Activated T-helper 9 cell treated with anti-CD3 and anti-CD28 coated beads, Interleukin-2, amount 50 U/mL, for 16 hours (primary cell): ENCODE results near the gene ATP9A.
A peak's percentile ranks its signal among the peaks of the same experiment; 100 is the strongest.

Experiments
- DNase-seq: peaks from one replicate; pipeline ENCODE4 v3.0.0-alpha.2; 2020; ENCODE audit warnings: low read depth

The ATP9A gene

DNA sequence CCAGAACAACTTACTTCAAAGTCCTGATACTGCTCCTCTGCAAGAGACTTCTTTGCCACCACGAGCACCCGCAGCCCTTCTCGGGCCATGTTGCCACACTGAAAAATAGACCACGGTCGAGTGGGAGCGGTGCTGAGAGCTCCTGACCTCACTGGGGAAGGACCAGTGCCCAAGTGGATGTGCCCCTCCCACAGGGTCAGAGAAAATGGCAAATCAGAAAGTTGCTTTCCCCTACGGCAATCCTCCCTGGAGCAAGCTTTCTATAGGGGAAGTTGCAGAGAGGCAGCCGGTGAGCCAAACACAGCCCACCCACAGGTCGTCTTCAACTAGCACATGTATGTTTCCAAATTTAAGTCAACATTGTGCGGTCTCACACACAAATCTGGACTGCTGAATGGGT lies 140.6 kb downstream of the ATP9A start:
- DNase-seq = no peak

DNA sequence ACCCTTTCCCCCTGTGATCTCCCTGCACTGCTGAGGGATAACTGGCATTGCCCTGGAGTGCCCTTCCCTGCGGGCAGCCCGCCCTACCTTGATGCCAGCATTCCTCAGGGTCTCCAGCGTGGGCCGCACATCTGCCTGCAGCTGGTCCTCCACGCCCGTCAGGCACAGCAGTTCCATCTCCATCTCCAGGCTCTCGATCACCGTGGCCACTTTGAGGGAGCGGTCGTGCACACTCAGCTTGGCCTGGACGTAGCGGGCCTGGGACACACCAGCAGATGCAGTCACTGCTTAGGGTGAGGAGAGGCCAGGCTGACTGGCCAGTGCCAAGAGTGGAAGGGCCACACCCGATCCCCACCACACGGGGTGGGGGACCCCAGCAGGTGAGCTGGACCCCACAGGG lies 143.1 kb downstream of the ATP9A start:
- no peak for DNase-seq

DNA sequence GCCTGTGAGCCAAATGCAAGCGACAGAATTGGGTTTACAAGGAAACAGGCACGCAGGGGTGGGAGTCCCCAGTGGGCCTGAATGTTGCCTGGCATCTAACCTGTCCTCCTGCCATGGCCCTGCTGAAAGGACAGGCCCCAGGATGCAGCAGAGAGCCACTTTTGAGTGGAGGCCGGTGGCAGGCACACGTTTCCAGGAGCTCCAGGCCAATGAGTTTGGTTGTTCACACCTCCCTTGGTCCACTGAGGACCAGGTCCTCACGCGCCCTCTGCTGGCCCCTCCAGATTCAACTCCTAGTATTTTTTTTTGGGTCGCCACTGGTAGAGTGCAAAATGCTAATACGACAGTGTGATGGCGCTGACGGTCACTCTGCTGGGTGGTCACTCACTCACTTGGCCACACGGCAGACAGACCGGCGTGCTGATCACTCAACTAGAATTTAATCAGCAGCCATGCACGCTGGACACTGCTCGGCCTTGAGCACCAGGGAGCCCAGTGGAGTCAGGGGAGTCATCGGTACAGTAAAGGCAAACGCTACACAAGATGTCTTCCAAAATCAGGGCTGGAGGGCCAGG lies 143.9 kb downstream of the ATP9A start:
- peak; percentile 55 for DNase-seq

DNA sequence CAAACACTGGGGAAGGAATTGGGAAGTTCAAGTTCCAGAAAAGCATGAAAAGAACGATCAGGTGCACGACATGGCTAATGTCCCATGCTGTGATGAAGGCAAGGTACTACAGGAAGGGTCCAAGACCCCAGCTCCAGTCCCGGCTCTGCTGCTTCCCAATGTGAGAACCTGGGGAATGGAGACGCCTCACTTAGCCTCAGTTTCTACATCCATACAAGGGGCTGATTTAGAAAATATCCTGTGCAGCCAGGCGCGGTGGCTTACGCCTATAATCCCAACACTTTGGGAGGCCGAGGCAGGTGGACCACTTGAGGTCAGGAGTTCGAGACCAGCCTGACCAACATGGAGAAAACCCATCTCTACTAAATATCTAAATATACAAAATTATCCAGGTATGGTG lies 144.9 kb downstream of the ATP9A start:
- DNase-seq = no peak

DNA sequence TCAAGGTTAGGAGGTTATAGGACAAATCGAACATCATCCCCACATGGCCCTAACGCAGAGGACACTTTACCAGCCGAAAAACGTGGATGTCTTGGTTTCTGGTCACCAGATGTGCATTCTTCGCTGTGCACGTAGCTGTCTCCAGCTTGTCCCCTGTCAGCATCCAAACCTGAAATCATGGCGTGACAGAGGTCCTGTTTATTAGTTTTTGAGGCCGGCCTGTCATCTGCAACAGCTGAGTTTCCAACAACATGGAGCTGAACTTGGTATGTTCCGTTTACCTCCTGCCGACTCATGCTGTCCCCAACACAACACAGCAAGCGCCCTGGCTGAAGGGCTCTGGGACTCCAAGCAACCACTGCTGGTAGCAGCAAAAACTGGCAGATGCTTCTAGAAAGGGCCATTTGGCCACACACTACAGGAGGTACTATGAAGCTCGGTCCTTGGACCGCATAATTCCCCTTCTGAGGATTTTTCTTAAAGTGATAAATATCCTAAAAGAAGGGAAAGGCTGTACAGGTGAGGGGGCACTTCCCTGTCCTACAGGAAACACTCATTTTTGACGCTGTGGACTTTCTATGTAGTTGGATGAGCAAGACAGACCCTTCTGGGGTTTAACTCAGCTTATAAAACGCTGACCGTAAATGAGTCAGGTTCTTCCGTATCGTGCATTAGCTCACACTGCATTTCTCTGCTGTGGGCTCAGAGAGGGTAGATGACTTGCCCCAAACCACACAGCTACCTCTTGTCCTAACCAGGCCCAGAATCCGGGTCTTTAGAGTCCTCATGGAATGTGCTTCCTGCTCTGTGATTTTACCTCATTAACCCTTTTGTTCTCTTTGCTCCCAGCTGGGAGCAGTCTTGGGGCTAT lies 146.0 kb downstream of the ATP9A start:
- DNase-seq = no peak

DNA sequence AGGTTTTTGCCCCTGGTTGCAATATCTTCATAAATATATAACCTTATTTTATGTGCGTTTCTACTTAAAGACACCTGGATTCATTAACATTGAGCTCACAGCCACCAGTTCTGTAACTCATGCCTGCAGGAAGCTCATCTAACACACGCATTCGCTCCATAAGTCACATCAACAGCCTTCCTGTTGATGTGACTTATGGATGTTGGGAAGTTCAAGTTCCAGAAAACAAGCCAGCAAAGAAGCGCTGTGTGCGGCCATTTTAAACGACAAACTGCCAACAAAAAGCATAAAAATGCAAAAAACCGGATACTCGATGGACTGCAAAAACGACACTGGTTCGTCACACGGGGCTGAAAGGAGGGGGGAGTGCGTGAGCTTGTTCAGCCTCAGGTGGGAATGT lies 147.8 kb downstream of the ATP9A start:
- no peak for DNase-seq

DNA sequence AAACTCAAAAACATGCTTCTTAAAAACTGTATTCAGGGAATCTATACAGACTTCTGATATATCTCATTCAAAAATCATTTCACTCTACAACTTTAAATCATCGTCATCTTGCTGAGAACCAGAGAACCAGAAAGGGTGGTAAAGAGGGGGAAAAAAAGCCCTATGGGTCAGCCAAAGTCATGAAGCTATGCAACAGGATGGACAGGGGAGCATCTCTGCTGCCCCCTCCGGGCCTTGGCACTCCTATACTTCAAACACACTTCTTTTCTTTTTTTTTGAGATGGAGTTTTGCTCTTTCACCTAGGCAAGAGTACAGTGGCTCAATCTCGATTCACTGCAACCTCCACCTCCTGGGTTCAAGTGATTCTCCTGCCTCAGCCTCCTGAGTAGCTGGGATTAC lies 152.1 kb downstream of the ATP9A start:
- DNase-seq = no peak

DNA sequence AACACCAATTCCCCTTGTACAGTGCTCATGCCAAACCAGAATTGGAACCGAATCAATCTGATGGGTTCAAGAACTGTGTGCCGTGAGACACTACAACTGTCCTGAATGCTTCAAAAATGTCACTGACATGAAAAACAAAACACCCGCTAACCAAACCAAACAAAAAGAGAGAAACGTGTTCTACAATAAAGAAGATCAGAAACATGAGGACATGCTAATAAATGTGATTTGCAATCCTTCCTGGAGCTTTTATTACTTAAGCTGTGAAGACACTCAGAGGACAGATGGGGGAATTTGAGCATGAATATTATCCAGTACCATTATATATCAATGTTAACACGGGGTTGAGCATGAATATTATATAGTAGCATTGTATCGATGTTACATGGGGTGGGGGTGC lies 153.5 kb downstream of the ATP9A start:
- DNase-seq = no peak

DNA sequence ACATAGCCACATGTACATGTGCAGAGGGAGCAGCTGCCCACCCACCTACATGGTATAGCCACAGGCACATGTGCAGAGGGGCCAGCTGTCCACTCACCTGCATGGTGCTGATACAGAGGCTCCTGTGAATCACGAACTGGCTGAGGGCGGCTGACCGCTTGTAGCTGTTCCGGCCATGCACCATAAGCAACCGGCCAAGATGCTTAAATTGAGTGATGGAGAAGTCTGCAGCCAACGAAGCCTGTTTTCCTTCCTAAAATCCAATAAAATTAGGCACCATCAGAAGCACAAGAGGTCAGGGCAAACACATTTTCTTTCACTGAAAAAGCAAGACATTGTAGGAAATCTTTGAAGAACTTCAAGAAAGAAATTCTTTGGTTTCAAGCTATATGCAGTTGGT lies 154.6 kb downstream of the ATP9A start:
- no peak for DNase-seq

DNA sequence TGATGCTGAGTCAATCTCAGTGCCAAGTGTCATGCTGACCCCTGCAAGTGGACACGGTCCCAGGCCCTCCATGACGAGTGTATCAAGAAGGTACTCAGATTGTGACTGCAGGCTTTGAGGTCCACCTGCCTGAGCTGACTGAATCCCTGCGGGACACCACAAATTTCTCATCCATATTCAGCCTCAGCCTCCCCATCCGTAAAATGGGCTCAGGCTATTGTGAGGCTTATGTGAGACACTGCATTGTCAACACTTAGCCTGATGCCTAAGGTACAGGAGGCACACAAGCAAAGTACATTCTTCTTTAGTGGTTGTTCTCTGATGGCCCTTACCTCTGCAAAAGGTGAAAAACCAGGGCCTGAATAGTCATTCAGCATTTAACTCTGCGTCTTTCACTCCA lies 155.3 kb downstream of the ATP9A start:
- no peak for DNase-seq

DNA sequence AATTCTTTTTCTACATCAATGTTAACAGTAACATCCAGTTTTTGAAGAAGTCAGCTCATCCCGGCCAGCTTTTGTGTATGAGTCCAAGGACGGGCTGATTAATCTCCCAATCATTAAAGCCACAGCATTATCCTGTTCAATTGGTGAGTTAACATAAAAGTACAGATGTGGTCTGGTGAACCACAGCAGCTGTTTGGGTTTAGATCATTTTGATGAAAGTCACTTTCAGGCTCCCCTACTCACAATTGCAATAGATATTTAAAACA lies 156.6 kb downstream of the ATP9A start:
- no peak for DNase-seq

DNA sequence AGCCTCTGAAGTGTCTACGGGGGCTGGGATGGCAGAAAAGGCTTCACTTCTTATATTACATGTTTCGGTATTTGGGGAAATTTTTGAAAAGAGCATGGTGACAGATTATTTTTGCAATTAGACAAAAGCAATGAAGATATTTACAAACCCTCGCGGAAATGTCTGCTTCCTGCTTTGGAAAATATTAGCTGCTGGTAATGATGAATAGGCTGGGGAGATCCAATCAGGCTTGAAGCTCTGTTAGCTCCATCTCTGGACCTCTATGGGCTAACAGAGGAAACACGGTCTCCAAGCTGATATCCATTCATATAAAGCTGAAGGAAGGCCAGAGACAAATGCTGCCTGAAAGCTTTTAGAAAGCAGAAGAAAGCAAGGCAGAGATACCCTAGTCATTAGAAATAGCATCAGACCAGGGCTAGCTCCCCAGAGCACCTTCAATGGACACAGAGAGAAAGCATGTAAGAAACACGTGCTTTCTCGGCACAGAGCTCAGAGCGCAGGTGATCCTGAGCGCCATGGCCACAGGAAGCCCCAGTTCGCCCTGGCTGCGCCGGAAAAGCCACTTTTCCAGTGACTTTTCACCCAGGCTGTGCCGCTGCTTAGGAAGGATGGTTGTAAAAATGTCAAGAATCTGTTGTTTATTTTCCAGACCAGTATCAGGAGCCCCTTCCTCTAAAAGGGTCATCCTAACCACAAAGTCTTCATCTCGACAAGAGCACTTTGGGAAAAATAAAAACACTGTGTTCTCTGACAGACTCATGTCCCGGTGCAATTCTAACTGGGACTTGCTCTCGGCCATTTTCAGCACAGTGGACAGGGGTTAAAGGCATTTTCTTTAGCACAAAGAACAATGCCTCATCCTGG lies 157.2 kb downstream of the ATP9A start:
- no peak for DNase-seq

DNA sequence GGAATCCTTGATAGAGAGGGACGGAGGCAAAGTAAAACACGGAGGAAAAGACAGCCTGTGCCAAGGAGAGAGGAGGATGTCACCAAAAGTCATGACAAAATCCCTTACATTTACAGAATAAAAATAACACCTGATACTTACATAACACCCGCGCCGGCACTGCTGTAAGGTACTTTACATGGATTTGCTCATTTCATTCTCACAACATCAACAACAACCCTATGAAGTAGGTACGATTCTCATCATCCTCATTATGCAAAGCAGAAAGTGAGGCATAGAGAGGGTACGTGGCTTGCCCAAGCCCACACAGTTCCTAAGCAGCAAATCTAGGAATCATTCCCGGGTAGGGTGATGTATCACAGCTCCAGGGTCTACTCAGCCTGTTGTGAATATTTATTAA lies 158.1 kb downstream of the ATP9A start:
- DNase-seq = no peak

DNA sequence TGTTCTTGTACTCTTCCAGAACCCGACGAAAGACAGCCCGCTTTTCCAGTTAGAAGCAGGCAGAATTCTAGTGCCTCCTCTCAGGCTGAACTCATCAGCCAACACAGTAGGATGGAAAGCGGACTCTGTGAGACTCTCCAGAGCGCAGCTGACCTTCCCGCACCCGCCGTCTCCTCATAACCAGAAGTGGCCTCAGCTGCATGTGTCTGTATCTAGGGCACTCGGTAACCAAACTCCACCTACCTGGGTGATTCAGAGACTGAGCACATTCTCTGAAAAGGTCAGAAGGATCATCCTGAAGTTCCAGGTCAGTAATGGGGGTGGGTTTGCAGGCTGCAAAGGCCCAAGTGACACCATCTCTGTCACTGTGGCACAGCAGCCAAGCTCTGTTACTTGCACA lies 158.9 kb downstream of the ATP9A start:
- DNase-seq = no peak

DNA sequence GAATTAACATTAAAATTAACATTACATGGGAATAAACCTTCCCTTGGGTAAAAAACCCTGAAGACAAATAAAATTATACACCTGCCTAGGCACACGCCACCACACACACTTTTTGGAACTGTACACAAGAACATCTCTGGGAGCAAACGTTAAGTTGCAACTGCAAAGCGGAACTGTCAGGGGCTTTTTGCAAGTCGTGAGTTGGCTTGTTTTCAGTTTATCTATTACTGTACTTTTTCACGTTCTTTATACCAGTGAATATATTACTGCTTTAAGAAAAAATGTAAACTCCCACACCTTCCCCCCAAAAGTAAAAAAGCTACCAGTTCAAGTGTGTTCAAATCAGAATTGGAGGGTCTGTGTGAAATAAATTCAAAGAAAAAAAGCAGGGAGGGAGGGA lies 160.1 kb downstream of the ATP9A start:
- no peak for DNase-seq

DNA sequence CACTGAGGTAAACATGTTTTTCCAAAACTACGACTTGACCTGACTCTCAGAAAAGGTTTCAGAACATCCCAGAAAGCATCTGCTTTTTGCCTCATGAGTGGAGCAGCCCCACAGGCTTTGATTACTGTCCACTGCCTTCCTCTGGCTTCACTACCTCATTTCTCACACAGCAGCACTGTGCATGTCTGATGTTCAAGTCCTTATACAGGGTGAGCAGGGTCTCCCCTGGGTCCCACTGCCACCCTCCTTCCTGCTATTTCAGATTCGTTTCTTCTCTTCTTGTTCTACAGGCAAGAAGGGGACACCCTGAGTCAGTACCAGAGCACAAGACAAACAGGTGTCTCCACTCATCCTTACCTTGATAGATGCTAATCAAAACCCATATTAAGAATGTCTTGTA lies 161.0 kb downstream of the ATP9A start:
- no peak for DNase-seq

DNA sequence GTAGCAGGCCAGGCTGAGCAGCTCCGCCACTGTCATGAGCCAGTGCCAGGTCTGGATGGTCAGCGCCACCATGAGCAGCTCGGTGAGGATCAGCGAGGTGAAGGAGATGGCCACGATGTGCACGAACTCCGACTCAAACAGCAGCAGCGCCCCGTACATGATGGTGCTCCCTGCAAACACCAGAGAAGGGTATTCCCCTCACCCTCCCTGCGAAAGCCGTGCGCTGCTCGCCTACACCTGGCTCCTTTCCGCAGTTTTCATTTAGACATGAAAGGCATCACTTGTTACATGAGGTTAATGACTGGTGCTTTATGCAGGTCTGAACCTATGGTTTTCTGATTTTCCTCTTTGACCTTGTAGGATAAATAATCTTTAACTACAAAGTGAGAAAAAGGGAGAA lies 163.3 kb downstream of the ATP9A start:
- DNase-seq = no peak

DNA sequence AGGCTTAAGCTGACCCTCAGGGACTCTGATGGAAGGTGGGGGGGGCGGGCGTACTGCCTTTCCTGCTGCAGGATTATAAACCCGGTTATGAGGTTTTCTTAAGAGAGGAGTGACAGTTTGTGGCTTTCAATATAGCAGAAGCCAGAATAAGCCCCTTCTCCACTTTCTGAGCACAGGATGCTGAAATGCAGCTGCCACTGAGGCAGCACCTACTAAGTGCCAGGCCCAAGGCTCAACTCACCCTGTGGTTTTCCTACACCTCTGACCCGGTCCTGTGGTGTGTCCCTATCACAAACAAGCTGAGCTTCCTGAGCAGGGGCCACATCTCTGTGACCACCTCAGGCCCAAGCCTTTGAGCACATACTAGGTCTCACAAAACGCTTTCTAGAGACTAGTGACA lies 166.1 kb downstream of the ATP9A start:
- DNase-seq = no peak

DNA sequence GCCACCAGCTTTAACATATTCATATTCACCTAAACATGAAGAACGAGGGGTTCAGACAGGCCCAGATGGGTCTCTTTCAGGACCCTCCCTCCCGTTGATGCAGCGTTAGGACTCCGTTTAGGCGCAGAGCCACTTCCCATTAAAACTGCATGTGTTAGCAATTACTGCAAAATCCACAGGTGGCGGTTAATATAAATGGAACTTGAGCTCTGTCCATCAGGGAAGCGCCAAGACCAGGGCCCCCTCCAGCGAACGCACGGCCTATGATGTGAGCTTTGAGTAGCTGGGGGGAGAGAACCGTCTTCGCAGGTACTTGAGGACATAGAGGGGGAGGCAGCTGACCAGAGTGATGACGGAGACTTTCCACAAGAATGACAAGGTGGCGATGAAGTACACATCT lies 167.2 kb downstream of the ATP9A start:
- DNase-seq = no peak

DNA sequence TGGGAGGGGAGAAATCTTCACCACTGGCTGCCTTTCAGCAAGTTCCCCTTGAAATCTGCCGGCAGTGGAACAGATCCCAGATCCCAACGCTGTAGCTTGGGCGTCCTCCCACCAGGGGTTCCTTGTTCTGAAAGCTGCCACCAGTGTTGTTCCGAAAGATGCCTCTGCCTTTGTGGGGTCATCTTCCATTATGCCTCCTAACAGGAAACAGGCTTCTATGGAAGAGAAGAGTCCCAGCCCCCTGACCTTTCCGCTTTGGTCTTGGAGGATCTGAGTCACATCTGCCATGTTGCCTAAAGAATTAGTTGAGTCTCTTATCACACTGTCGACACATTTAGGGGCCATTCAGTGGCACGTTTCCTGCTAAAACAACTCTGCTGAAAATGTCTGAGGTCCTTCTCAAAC lies 168.2 kb downstream of the ATP9A start:
- no peak for DNase-seq

DNA sequence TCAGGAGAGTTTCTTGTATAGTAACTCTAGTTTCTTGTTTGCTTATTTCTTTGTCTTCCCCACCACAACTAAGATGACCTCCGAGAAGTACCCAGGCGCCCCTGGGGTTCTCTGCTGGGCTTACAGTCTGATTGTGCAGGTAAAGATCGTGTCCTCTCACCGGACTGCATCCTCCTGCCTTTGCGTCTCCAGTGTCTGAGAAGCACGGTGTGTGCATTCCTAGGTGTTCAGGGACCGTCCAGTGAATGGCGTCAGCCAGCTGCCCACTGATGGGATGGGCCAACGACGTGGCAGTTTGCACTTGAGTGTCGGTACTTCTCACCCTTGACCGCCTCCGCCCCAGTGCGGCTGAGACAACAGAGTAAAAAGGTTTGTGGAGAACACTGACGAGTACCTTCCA lies 169.6 kb downstream of the ATP9A start:
- no peak for DNase-seq

DNA sequence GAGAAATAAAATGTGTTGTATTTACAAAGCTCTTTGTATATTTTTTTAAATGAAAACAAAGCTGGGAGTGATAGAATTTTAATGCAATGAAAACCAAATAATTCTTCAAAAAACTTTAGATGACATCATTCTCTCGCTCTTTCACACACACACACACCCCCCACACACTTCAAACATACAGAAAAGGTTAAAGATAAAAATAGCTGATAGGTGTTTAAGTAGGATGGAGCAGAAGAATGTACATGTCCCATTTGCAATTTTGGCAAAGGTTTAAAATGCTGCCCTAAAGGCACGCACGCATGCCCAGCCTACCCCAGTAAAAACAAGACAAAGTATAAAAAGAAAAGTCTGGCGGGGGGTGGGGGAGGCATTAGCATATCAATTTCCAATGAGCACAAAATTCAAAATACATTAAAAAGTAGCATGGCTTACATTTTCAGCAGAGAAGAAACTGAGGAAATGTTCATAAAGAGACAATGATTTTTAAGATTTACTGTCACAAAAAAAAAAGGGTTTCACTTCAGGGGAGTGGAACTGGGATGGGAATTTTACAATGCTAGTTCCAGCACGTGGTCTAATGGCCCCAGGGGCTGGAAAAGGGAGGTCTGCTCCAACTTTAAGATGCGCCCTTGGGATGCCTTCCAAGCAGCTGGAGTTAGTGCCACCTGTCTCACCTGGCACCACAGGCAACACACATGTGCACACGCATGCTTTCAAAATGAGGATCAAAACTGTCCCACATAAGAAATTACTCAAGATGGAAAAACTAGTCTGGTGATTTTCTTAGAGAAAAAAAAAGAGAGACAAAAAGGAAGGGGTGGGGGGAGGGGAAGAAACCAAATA lies 170.6 kb downstream of the ATP9A start:
- no peak for DNase-seq
